Activated T-cell treated with anti-CD3 and anti-CD28 coated beads for 48 hours (primary cell): ENCODE data around the gene ESPN.

Experiments used
- DNase-seq: peaks from one replicate; pipeline ENCODE4 v3.0.0-alpha.2; 2020; ENCODE audit warnings: low read depth

ESPN gene

GRCh38 chr1:6499296-6499695, 74.7 kb downstream of the ESPN start:
- DNase-seq = no peak

DNA sequence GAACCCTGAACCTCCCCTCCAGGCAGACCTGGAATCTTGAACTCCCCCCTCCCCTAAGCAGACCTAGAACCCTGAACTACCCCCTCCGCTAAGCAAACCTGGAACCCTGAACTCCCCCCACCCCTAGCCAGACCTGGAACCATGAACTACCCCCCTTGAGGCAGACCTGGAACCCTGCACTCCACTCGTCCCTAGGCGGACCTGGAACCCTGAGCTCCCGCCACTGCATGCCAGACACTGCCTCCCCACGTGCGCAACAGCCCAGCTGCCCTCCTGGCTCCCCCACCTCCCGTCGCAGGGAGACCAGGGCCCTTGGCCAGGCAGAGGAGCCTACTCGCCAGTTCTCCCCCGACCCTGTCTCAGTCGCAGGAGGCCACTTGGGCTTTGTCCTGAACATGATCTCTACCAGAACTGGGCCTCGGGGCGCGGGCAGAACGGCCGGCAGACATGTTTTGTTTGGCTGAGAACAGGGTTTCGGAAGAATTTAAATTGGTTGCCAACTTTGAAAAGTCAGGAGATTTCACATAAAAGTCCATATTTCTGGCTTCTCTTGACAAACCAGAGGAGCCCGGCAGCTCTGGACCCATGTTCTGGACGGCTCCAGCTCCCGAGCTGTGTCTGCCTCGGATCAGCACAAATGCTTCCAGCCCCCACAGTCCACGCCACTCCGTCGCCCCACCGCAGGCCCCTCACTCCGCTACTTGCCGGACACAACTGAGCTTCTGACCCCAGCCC, 76.1 kb downstream of the ESPN start:
- no peak for DNase-seq

- no peak for DNase-seq
These were observed 76.8 kb downstream of the ESPN start for GRCh38 chr1:6501279-6501813.

GRCh38 chr1:6502000-6502891, 77.7 kb downstream of the ESPN start:
- DNase-seq = no peak

GRCh38 chr1:6503884-6504602, 79.5 kb downstream of the ESPN start:
- no peak for DNase-seq

DNA sequence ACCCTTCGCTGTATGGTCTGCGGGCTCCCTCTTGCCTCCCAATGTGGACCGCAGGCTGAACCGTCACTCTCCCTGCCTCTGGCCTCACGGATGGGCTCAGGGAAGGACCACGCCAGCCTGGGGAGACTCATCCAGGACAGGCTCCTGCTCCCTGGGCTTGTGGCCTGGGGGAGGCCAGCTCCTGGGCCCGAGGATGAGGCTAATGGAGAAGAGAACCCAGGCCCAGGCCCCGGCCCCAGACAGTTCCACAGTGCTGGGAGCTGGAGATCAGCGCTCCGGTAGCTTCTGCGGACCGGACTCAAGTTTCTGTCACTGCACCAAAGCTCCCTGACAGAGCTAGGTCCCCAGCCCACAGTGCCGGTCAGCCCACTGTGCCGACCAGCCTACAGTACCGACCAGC, 80.3 kb downstream of the ESPN start:
- no peak for DNase-seq

- DNase-seq = no peak
These were observed 81.0 kb downstream of the ESPN start for GRCh38 chr1:6505367-6506209.

GRCh38 chr1:6506210-6507036, 81.8 kb downstream of the ESPN start:
- no peak for DNase-seq

DNA sequence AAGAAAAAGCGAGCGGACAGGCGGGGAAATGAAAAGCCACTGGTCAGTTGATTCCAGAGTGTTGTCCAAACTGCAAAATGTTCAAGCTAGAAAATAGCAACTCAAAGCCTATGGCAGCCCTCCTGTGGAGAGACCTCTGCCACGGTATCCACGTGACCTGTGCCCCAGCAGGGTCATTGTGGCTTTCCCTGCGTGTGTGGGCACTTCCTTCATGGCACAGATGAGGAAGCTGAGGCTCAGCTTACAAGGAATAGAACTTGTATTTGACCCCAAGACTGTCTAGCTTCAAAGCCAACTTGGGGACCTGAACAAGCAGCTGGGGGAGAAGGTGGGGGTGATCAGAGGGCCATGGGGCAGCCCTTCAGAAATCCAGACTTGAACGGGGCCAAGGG, 82.5 kb downstream of the ESPN start:
- no peak for DNase-seq

GRCh38 chr1:6507461-6507911, 82.9 kb downstream of the ESPN start:
- no peak for DNase-seq

DNA sequence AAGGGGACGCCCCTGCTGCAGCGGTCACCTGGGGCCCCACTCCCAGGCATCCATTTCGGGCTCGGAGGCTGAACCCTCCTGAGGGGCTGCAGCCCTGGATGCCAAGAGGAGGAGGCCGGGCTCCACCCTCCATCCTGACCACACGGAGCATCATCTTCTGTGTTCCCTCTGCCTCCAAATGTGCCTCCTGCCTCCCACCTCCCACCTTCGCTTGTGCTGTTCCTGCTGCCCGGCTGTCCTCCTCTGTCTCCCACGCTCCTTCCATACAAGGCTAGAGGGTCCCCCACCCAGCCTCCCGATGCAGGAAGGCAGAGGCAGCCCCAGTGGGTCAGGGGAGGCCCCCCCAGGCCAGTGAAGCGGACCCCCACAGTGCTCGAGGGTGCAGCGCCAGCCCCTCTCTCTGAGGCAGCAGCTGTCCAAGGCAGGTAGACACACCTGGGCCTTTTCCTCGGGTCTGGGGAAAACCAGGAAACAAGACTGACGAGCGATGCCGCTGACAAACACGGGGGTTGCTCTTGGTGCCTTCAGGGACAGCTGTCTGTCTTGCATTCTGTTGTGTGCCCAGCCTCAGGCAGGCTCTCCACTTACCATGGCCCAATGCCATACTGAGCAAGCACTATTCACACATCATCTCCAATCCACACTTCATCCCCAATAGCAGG, 83.7 kb downstream of the ESPN start:
- no peak for DNase-seq

DNA sequence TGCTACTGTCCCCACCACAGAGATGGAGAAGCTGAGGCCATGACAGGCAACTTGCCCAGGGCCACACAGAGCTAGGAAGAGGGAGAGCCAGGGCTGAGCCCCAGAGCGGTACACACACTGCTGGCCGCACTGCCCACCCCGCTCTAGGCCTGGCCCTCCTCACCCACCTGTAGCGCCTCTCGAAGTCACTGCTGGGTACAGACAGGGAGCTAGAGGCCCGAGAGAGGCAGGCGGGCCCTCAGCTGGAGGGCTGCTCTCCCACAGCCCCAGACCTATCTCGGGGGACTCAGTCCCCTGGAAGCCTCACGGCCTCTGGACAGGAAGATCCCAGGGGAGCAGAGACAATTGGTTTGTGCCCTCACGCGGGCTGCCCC, 84.2 kb downstream of the ESPN start:
- DNase-seq = no peak

- DNase-seq = no peak
These were observed 84.8 kb downstream of the ESPN start for GRCh38 chr1:6509220-6509918.

- DNase-seq = no peak
These were observed 85.3 kb downstream of the ESPN start for GRCh38 chr1:6509919-6510291.

DNA sequence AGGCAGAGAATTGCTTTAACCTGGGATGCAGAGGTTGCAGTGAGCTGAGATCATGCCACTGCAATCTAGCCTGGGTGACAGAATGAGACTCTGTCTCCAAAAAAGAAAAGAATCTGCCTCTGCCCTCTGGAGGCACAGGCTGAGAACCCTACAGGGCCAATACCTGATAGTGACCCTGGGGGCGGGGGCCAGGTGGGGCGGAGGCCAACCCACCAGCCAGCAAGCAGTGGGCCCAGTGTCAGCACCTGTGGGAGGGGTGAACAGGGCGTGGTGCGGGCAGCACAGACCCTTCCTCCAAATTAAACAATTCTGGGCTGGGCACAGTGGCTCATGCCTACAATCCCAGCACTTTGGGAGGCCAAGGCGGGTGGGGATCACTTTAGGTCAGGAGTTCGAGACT, 85.9 kb downstream of the ESPN start:
- DNase-seq = no peak
